HG03103 (cell line): Measurements from ENCODE around the gene MRFAP1.
"Not testable (repeated sequence)": the region's sequence is repeated elsewhere in the genome, so short reads cannot be mapped to it uniquely, and the experiment has no call there.

ENCODE experiments used
- ATAC-seq: cut with Tn5 transposase; IDR thresholded peaks from one replicate; pipeline ENCODE4 v1.9.1; 2021; ENCODE audit warnings: low read depth; ENCODE audit not compliant: unreplicated experiment

The MRFAP1 gene

GRCh38 chr4:6632125-6632524 lies 8.4 kb upstream of the MRFAP1 start:
- no peak for ATAC-seq

GRCh38 chr4:6633091-6633906 lies 7.2 kb upstream of the MRFAP1 start:
- ATAC-seq, result no peak

- ATAC-seq, result no peak
These were observed 5.7 kb upstream of the MRFAP1 start for GRCh38 chr4:6634746-6635145.

- no peak for ATAC-seq
These were observed 1.3 kb upstream of the MRFAP1 start for GRCh38 chr4:6639137-6639680.

- peak; percentile 13 for ATAC-seq
These were observed 882 bp downstream of the MRFAP1 start for GRCh38 chr4:6641164-6641970.

- no peak for ATAC-seq
These were observed 1.5 kb downstream of the MRFAP1 start for GRCh38 chr4:6641971-6642320.

GRCh38 chr4:6643141-6643847 lies 2.8 kb downstream of the MRFAP1 start:
- no peak for ATAC-seq

- ATAC-seq, result no peak
These were observed 4.5 kb downstream of the MRFAP1 start for GRCh38 chr4:6644792-6645530.

- no peak for ATAC-seq
These were observed 6.7 kb downstream of the MRFAP1 start for GRCh38 chr4:6647169-6647568.

- ATAC-seq, result no peak
These were observed 7.2 kb downstream of the MRFAP1 start for GRCh38 chr4:6647582-6648230.

GRCh38 chr4:6649216-6649615 lies 8.7 kb downstream of the MRFAP1 start:
- no peak for ATAC-seq

GRCh38 chr4:6654211-6654610 lies 13.7 kb downstream of the MRFAP1 start:
- ATAC-seq, result not testable (repeated sequence)

GRCh38 chr4:6655291-6655690 lies 14.8 kb downstream of the MRFAP1 start:
- not testable (repeated sequence) for ATAC-seq

- ATAC-seq, result no peak
These were observed 15.4 kb downstream of the MRFAP1 start for GRCh38 chr4:6655924-6656323.

GRCh38 chr4:6657242-6658208 lies 17.0 kb downstream of the MRFAP1 start:
- no peak for ATAC-seq

- ATAC-seq, result no peak
These were observed 17.7 kb downstream of the MRFAP1 start for GRCh38 chr4:6658209-6658595.

- no peak for ATAC-seq
These were observed 18.2 kb downstream of the MRFAP1 start for GRCh38 chr4:6658597-6659075.

- no peak for ATAC-seq
These were observed 19.4 kb downstream of the MRFAP1 start for GRCh38 chr4:6659897-6660296.

GRCh38 chr4:6660430-6660829 lies 19.9 kb downstream of the MRFAP1 start:
- ATAC-seq, result no peak
